Measurements from ENCODE around the gene CMBL. TPM values are rescaled to one million over a fixed set of nuclear protein-coding genes. Genes with fewer than 3 reads are reported as not detected.

CMBL gene
- polyA plus RNA-seq, 3 donors: 0.39 to 5.4 TPM; not detected in 1

GRCh38 chr5:10301266-10301665, 6.4 kb downstream of the CMBL start:
- H3K9ac ChIP-seq (ENCODE audit: insufficient read depth, low read length, poor library complexity, severe bottlenecking): no peak overlapping the region
- no peaks in the 10 kb centered on the region for H3K36me3 ChIP-seq (replicated peaks in 1 of 2; ENCODE audit: control insufficient read depth in 1 of 2, insufficient read depth in 2 of 2, low read length in 2 of 2)
- H3K79me2 ChIP-seq (ENCODE audit: insufficient read depth, low read length): no peaks in the 10 kb centered on the region
- Mint-ChIP-seq H3K27me3 (ENCODE audit: low read depth in 3 of 3) (peaks cover 3 to 8% (median 4%) of the 10 kb centered on the region in 3 donors), H3K36me3 (no peaks in the 10 kb centered on the region), H3K9me3 (peaks cover 0 to 1% (median 0%) of the 10 kb centered on the region in 7 donors), H3K4me3 (no peak overlapping the region), H3K4me1 (no peaks in the 10 kb centered on the region), H3K27ac (no peak overlapping the region)
- DNase-seq: no peak
- no peaks in the 10 kb centered on the region for H4K20me1 ChIP-seq (ENCODE audit: insufficient read depth, low read length)
- no peak overlapping the region for H3K27ac ChIP-seq (ENCODE audit: low read depth in 1 of 2, low read length in 2 of 2)
- 100% methylated on average over 1 of the region's 7 CpGs for WGBS (ENCODE audit: insufficient coverage)
- intact Hi-C loops (cut with micrococcal nuclease): no loop called here
- peaks cover 0 to 2% of the 10 kb centered on the region in 2 donors for H3K27me3 ChIP-seq (ENCODE audit: control insufficient read depth in 2 of 2, insufficient read depth in 2 of 2, low read length in 2 of 2)
- H3K9me3 ChIP-seq (replicated peaks in 1 of 2; ENCODE audit: control insufficient read depth in 1 of 2, insufficient read depth in 1 of 2, low read length in 2 of 2): no peaks in the 10 kb centered on the region
- H2AFZ ChIP-seq (ENCODE audit: insufficient read depth, low read depth, low read length, poor library complexity, severe bottlenecking): no peak overlapping the region
- no peaks in the 10 kb centered on the region for H3K4me1 ChIP-seq (ENCODE audit: control insufficient read depth in 1 of 2, insufficient read depth in 2 of 2, low read length in 2 of 2)
- H3K4me3 ChIP-seq (replicated peaks in 1 of 3; ENCODE audit: low read depth in 2 of 3, low read length in 3 of 3): no peak overlapping the region
- no peak overlapping the region for H3K4me2 ChIP-seq (replicated peaks; ENCODE audit: extremely low read depth, low read length, poor library complexity, severe bottlenecking)
- no peak for TF ChIP-seq CTCF (IDR thresholded peaks at IDR 0.05)

GRCh38 chr5:10300246-10300645, 7.5 kb downstream of the CMBL start:
- no peak overlapping the region for H3K27ac ChIP-seq (ENCODE audit: low read depth in 1 of 2, low read length in 2 of 2)
- H3K27me3 ChIP-seq (ENCODE audit: control insufficient read depth in 2 of 2, insufficient read depth in 2 of 2, low read length in 2 of 2): no peaks in the 10 kb centered on the region
- H3K4me1 ChIP-seq (ENCODE audit: control insufficient read depth in 1 of 2, insufficient read depth in 2 of 2, low read length in 2 of 2): no peaks in the 10 kb centered on the region
- no peak overlapping the region for H2AFZ ChIP-seq (ENCODE audit: insufficient read depth, low read depth, low read length, poor library complexity, severe bottlenecking)
- H3K4me2 ChIP-seq (replicated peaks; ENCODE audit: extremely low read depth, low read length, poor library complexity, severe bottlenecking): no peak overlapping the region
- peaks cover 0 to 1% (median 0%) of the 10 kb centered on the region in 7 donors for H3K9me3 Mint-ChIP-seq
- TF ChIP-seq CTCF (IDR thresholded peaks at IDR 0.05): no peak
- H3K36me3 ChIP-seq (replicated peaks in 1 of 2; ENCODE audit: control insufficient read depth in 1 of 2, insufficient read depth in 2 of 2, low read length in 2 of 2): no peaks in the 10 kb centered on the region
- peaks cover 3 to 8% (median 3%) of the 10 kb centered on the region in 3 donors for H3K27me3 Mint-ChIP-seq (ENCODE audit: low read depth in 3 of 3)
- no peak overlapping the region for H3K4me3 ChIP-seq (replicated peaks in 1 of 3; ENCODE audit: low read depth in 2 of 3, low read length in 3 of 3)
- no peaks in the 10 kb centered on the region for H3K9me3 ChIP-seq (replicated peaks in 1 of 2; ENCODE audit: control insufficient read depth in 1 of 2, insufficient read depth in 1 of 2, low read length in 2 of 2)
- H3K36me3 Mint-ChIP-seq: no peaks in the 10 kb centered on the region
- no peak overlapping the region for H3K9ac ChIP-seq (ENCODE audit: insufficient read depth, low read length, poor library complexity, severe bottlenecking)
- WGBS (ENCODE audit: insufficient coverage): 92% methylated on average over 2 of the region's 5 CpGs
- no peak for DNase-seq
- no peak overlapping the region for H3K4me3 Mint-ChIP-seq
- H4K20me1 ChIP-seq (ENCODE audit: insufficient read depth, low read length): no peaks in the 10 kb centered on the region
- intact Hi-C loops (cut with micrococcal nuclease): no loop called here
- no peaks in the 10 kb centered on the region for H3K79me2 ChIP-seq (ENCODE audit: insufficient read depth, low read length)
- H3K4me1 Mint-ChIP-seq: no peaks in the 10 kb centered on the region
- H3K27ac Mint-ChIP-seq: no peak overlapping the region
